ENCODE data around the gene MYO5C. TPM values are rescaled to one million over a fixed set of nuclear protein-coding genes. Genes with fewer than 3 reads are reported as not detected.

The MYO5C gene
- total RNA-seq, 1 donor from 2014 or later: 19.7 TPM

- Histone ChIP-seq H3K36me3 (ENCODE audit: control insufficient read depth, insufficient read depth, low read length) (no peaks in the 10 kb centered on the region), H3K27me3 (ENCODE audit: control insufficient read depth, insufficient read depth, low read length) (no peaks in the 10 kb centered on the region), H3K4me3 (ENCODE audit: low read depth, low read length) (peak overlapping the region; percentile 77)
- no peak for FAIRE-seq
- DNase-seq (ENCODE audit: low read depth): no peak
- TF ChIP-seq, protein P1, sequence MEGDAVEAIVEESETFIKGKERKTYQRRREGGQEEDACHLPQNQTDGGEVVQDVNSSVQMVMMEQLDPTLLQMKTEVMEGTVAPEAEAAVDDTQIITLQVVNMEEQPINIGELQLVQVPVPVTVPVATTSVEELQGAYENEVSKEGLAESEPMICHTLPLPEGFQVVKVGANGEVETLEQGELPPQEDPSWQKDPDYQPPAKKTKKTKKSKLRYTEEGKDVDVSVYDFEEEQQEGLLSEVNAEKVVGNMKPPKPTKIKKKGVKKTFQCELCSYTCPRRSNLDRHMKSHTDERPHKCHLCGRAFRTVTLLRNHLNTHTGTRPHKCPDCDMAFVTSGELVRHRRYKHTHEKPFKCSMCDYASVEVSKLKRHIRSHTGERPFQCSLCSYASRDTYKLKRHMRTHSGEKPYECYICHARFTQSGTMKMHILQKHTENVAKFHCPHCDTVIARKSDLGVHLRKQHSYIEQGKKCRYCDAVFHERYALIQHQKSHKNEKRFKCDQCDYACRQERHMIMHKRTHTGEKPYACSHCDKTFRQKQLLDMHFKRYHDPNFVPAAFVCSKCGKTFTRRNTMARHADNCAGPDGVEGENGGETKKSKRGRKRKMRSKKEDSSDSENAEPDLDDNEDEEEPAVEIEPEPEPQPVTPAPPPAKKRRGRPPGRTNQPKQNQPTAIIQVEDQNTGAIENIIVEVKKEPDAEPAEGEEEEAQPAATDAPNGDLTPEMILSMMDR (IDR thresholded peaks at IDR 0.05; ENCODE audit: insufficient read depth, low read length, severe bottlenecking): no peak
Observed at GRCh38 chr15:52180196-52180835, 115.3 kb downstream of the MYO5C start.

GRCh38 chr15:52179278-52180195 is 116.1 kb downstream of the MYO5C start:
- FAIRE-seq: no peak
- Histone ChIP-seq H3K27me3 (ENCODE audit: control insufficient read depth, insufficient read depth, low read length) (no peaks in the 10 kb centered on the region), H3K4me3 (ENCODE audit: low read depth, low read length) (peak overlapping the region; percentile 77), H3K36me3 (ENCODE audit: control insufficient read depth, insufficient read depth, low read length) (no peaks in the 10 kb centered on the region)
- DNase-seq (ENCODE audit: low read depth): peak; percentile 73
- TF ChIP-seq, protein P1 (IDR thresholded peaks at IDR 0.05; ENCODE audit: insufficient read depth, low read length, severe bottlenecking): peak; percentile 2

GRCh38 chr15:52178765-52179164 is 116.8 kb downstream of the MYO5C start:
- DNase-seq (ENCODE audit: low read depth) (no peak), FAIRE-seq (no peak)
- TF ChIP-seq, protein P1 (IDR thresholded peaks at IDR 0.05; ENCODE audit: insufficient read depth, low read length, severe bottlenecking): no peak
- Histone ChIP-seq H3K27me3 (ENCODE audit: control insufficient read depth, insufficient read depth, low read length) (no peaks in the 10 kb centered on the region), H3K4me3 (ENCODE audit: low read depth, low read length) (peak overlapping the region; percentile 77), H3K36me3 (ENCODE audit: control insufficient read depth, insufficient read depth, low read length) (no peaks in the 10 kb centered on the region)

DNA sequence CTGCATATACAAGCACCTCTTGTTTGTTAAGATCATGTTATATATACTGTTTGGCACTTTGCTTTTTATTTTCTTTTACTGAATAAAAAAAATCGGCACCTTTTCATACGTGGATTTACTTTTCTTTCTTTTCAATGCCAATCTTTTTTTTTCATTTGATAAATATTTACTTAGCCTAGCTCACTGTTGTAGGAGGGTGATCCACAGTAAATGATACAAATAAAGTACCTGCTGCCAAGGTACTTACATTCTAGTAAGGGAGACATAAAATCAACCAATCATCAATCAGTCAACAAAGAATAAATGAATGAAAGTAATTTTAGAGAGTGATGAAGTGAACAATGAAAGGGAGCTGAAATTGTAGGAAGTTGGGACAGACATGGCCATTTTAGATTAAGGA is 122.7 kb downstream of the MYO5C start:
- DNase-seq (ENCODE audit: low read depth) (no peak), FAIRE-seq (no peak)
- H3K36me3 ChIP-seq (ENCODE audit: control insufficient read depth, insufficient read depth, low read length): no peaks in the 10 kb centered on the region
- TF ChIP-seq, protein P1 (IDR thresholded peaks at IDR 0.05; ENCODE audit: insufficient read depth, low read length, severe bottlenecking): no peak
- H3K4me3 ChIP-seq (ENCODE audit: low read depth, low read length): no peak overlapping the region
- H3K27me3 ChIP-seq (ENCODE audit: control insufficient read depth, insufficient read depth, low read length): no peaks in the 10 kb centered on the region

DNA sequence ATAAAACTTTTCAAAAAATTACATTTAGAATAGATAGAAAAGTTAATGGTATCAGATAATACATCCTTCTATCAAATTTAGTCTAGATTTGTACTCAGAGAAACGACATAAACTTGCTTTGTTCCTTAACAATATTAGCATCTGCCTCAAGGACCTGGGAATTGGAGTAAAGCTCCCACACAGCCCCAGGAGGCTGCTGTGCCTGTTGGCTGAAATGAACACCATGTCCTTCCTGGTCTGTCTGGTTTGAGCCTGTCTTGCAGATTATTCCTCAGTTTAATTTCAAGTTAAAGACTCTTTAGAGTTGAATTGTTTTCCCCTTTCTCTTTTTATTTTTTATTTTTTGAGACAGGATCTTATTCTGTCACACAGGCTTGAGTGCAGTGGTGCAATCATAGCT is 123.8 kb downstream of the MYO5C start:
- H3K36me3 ChIP-seq (ENCODE audit: control insufficient read depth, insufficient read depth, low read length): no peaks in the 10 kb centered on the region
- FAIRE-seq: no peak
- DNase-seq (ENCODE audit: low read depth): no peak
- TF ChIP-seq, protein P1 (IDR thresholded peaks at IDR 0.05; ENCODE audit: insufficient read depth, low read length, severe bottlenecking): no peak
- H3K27me3 ChIP-seq (ENCODE audit: control insufficient read depth, insufficient read depth, low read length): no peaks in the 10 kb centered on the region
- H3K4me3 ChIP-seq (ENCODE audit: low read depth, low read length): no peak overlapping the region
